ENCODE data around the gene SMAD7.

The SMAD7 gene

GRCh38 chr18:48915626-48916425 is 34.9 kb downstream of the SMAD7 start:
- ChIA-PET POLR2A (interaction anchor here (0.5 to 0.9 kb wide), 2 partner anchors 10 to 48 kb away, joined by 3 to 4 read pairs; no protein-coding TSS in a partner anchor), CTCF (no interaction called here)
- DNase-seq (ENCODE audit: low read depth, low spot score): no peak

GRCh38 chr18:48914581-48915251 is 36.0 kb downstream of the SMAD7 start:
- no peak for TF ChIP-seq CTCF (IDR thresholded peaks at IDR 0.05; ENCODE audit: insufficient read depth, low read length, missing control alignments)
- CTCF ChIA-PET: interaction anchor here (0.8 to 1.1 kb wide), 2 partner anchors 10 to 12 kb away, joined by 3 read pairs; no protein-coding TSS in a partner anchor
- no peak overlapping the region for H3K4me3 ChIP-seq (ENCODE audit: low read depth, low read length)
- POLR2A ChIA-PET: no interaction called here
- no peak for DNase-seq (ENCODE audit: low read depth, low spot score)

More at GRCh38 chr18:48915626-48916425, 34.9 kb downstream of the SMAD7 start:
- no peak overlapping the region for H3K4me3 ChIP-seq (ENCODE audit: low read depth, low read length)
- TF ChIP-seq CTCF (IDR thresholded peaks at IDR 0.05; ENCODE audit: insufficient read depth, low read length, missing control alignments): no peak

- H3K4me3 ChIP-seq (ENCODE audit: low read depth, low read length): no peak overlapping the region
- ChIA-PET CTCF (interaction anchor here (0.8 to 1.1 kb wide), 2 partner anchors 11 to 13 kb away, joined by 3 read pairs; no protein-coding TSS in a partner anchor), POLR2A (no interaction called here)
- no peak for DNase-seq (ENCODE audit: low read depth, low spot score)
- TF ChIP-seq CTCF (IDR thresholded peaks at IDR 0.05; ENCODE audit: insufficient read depth, low read length, missing control alignments): no peak
Measured at GRCh38 chr18:48913775-48914174, 37.0 kb downstream of the SMAD7 start.

GRCh38 chr18:48913201-48913600 is 37.6 kb downstream of the SMAD7 start:
- H3K4me3 ChIP-seq (ENCODE audit: low read depth, low read length): no peak overlapping the region
- ChIA-PET CTCF (no interaction called here), POLR2A (no interaction called here)
- TF ChIP-seq CTCF (IDR thresholded peaks at IDR 0.05; ENCODE audit: insufficient read depth, low read length, missing control alignments): no peak
- DNase-seq (ENCODE audit: low read depth, low spot score): no peak

- DNase-seq (ENCODE audit: low read depth, low spot score): no peak
- no peak for TF ChIP-seq CTCF (IDR thresholded peaks at IDR 0.05; ENCODE audit: insufficient read depth, low read length, missing control alignments)
- CTCF ChIA-PET: no interaction called here
- POLR2A ChIA-PET: no interaction called here
- H3K4me3 ChIP-seq (ENCODE audit: low read depth, low read length): no peak overlapping the region
Measured at GRCh38 chr18:48910972-48911545, 39.7 kb downstream of the SMAD7 start.

DNA sequence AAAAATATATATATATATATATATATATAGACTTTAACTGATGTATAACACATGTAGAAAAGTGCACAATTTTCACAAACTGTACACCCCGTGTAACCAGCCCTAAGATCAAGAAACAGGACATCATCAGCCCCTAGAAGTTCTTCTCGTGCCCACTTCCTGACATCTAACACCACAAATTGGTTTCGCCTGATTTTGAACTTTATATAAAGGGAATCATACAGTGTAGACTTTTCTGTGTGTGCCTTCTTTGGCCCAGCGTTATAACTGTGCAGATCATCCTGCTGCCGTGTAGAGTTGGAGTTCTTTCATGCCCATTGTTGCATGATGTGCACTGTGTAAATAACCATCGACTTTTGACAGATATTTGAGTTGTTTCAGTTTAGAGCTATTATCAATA is 41.0 kb downstream of the SMAD7 start:
- ChIA-PET POLR2A (no interaction called here), CTCF (no interaction called here)
- no peak overlapping the region for H3K4me3 ChIP-seq (ENCODE audit: low read depth, low read length)
- DNase-seq (ENCODE audit: low read depth, low spot score): no peak
- no peak for TF ChIP-seq CTCF (IDR thresholded peaks at IDR 0.05; ENCODE audit: insufficient read depth, low read length, missing control alignments)

Measured in AG04449 (cell line).